ENCODE data around the gene PPFIA1.
"Not testable (repeated sequence)": the region's sequence is repeated elsewhere in the genome, so short reads cannot be mapped to it uniquely, and the experiment has no call there.

PPFIA1 gene

DNA sequence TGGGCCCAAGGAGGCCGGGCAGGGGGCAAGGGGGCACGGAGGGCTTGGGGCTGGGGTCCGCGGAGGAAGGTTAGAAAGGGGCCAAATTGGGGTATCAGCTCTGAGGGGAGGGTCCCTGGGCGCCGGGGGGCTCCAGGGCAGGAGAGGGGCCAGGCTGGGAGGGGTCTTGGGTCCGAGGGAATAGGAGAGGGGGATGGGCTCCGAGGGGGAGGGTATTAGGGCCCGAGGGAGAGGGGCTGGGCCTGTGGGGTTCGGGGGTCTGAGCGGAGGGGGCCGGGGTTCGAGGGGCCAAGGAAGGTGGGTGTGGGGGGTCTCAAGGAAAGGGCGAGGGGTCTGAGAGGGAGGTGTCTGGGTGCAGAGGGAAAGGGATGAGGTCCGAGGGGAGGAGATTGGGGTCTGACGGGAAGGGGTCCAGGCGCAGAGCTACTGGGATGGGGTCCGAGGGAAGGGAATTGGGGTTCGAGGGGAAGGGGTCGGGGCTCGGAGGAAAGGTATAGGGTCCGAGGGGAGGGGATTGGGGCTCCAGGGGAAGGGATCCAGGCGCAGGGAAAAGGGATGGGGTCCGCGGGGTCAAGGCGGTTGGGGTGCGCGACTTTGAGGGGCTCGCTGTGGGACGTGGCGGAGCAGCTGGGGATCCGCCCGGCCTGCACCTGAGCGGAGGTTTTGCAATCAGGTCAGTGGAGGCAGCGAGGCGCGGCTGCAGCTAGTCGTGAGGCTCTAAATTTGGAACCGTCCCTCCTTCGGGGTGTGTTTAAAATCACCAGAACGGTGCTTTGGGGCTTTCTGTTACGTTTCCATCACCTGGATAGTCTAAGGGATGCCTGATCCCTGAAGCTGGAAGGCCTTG, 128.6 kb downstream of the PPFIA1 start:
- no peak for DNase-seq

DNA sequence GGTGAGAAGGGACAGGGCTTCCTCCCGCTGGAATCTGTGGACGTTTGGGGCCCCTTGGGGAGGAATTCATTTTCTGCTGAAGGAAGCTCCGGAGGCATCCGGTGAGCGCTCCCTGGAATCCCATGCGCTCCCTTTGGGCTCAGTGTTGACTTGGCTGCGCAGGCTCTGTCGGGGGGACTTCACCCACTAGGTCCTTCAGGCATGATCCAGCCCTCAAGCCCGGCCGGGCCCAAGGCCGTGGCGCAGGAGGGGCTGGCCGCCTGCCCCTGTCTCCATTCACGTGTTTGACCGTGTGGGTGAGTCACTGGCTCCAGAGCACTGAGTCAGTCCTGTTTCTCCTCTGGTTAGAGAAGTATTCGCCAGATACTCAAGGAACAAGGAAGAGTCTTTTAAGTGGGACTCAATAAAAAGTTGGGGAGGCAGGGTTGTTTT, 129.2 kb downstream of the PPFIA1 start:
- no peak for DNase-seq

DNA sequence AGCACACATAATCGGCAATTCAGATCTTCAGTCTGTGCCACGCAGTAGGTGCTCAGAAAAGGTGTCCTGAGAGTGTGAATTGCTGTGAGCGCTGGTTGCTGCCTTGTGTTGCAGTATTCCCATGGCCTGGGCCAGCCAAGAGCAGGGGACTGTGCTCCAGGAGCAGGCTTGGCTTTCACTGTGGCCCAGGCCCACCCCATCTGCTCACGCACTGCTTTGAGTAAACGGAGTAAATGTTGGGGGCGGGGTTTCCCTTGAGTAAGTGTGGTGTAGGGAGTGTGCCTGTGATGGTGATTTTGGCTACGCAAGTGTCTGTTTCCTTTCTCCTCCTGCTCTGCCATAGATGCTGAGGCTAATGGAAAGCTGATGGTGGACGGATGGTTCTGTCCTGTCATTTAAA, 130.2 kb downstream of the PPFIA1 start:
- no peak for DNase-seq

GRCh38 chr11:70402016-70402415, 131.5 kb downstream of the PPFIA1 start:
- no peak for DNase-seq

GRCh38 chr11:70402685-70403084, 132.2 kb downstream of the PPFIA1 start:
- no peak for DNase-seq

- DNase-seq, result no peak
These were observed 133.8 kb downstream of the PPFIA1 start for GRCh38 chr11:70404244-70404643.

DNA sequence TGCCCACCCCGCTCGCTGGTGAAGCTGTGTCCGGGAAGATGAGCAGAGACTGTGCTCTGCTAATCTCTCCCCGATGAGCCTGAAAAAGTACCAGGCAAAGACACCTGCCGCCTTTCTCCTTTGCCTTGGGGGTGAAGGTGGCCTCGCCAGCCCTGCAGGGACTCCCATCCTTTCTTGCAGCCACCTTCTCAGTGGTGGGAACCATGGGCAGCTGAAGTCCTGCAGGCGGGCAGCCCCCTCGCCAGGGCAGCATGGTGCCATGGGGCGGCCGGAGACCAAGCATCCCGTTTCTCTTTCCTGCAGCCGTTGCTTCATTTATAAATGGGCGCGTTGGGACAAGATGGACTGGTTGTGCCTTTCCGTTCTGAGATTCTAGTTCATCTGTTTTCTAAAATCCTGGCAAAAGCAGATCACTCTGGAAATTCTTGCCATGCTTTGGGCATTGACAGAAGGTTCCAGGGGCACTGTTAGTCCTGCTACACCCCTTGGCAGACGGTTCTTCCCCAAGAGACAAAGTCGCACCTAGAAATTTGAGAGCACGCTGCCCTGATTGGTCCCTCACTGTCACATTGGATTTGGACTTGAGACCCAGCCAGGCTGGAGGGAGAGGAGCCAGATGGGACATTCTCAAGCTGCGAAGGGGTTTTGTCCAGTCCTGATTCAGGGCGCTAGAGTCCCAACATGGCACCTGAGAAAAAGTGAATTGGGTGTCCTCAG, 135.3 kb downstream of the PPFIA1 start:
- DNase-seq, result no peak

DNA sequence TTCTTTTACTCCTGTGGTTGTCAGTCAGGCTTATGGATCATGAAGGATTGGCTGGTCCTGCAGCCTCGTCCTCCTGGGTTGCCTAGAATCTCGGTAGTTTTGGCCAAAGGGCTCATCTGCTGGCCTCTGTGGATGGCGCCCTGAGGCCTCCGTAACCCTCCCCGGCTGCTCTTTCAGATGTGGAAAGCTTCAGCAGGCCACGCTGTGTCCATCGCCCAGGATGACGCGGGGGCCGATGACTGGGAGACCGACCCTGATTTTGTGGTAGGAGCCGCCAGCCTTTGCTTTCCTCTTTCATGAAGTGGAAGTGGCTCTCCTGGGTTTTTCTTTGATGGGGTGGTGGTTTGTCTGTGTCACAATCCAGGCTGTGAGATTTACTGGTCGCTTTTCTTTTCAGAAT, 136.6 kb downstream of the PPFIA1 start:
- no peak for DNase-seq

GRCh38 chr11:70407814-70408213, 137.3 kb downstream of the PPFIA1 start:
- DNase-seq, result no peak

GRCh38 chr11:70408326-70408725, 137.8 kb downstream of the PPFIA1 start:
- DNase-seq, result not testable (repeated sequence)

- DNase-seq, result no peak
These were observed 138.9 kb downstream of the PPFIA1 start for GRCh38 chr11:70409437-70409836.

- DNase-seq, result no peak
These were observed 139.4 kb downstream of the PPFIA1 start for GRCh38 chr11:70409871-70410270.

GRCh38 chr11:70410276-70411205, 140.1 kb downstream of the PPFIA1 start:
- DNase-seq, result no peak

DNA sequence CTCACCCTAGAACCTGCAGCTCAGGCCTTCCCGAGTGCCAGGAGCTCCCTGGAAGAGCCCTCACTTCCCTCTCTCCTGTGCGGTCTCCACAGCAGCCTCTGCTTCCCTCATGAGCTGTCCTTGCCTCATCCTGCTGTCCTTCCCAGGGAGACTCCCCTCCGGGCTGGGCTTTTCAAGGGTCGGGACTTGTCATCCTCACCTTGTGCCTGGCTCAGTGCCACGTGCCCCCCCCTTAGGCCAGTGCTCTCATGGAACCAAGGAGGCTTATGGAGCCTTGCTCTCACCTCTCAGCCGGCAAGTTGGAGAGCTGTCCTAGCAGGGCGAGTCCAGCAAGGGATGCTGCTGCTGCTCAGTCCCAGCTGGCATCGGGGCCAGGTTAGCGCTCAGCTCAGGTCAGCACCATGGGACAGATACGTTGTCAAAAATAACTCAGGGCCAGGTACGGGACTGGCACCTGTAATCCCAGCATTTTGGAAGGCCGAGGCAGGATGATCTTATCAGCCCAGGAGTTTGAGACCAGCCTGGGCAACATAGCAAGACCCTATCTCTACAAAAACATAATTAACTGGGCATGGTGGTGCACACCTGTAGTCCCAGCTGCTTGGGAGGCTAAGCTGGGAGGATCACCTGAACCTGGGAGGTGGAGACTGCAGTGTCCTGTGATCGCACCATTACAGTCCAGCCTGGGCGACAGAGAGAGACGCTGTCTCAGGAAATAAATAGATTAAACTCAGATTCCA, 141.4 kb downstream of the PPFIA1 start:
- no peak for DNase-seq

GRCh38 chr11:70413151-70413550, 142.7 kb downstream of the PPFIA1 start:
- no peak for DNase-seq

GRCh38 chr11:70414341-70415100, 144.0 kb downstream of the PPFIA1 start:
- DNase-seq, result no peak

DNA sequence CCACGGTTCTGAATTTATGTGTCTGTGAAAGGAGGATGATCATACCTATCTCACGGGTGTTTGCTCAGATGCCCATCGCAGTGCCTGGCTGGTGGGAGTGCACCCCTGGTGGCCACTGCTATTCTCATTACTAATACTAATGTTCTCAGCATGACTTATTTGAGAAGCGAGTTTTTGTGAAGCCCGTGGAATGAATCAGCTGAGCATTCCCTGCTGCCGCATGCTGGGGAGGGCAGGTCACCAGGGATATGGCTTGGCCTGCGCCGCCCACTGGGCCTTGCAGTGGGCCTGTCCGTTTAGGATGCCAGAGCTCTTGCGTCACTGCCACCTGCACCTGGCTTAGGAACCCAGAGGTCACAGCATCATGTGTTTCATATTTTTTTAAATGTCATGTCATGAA, 144.7 kb downstream of the PPFIA1 start:
- no peak for DNase-seq

DNA sequence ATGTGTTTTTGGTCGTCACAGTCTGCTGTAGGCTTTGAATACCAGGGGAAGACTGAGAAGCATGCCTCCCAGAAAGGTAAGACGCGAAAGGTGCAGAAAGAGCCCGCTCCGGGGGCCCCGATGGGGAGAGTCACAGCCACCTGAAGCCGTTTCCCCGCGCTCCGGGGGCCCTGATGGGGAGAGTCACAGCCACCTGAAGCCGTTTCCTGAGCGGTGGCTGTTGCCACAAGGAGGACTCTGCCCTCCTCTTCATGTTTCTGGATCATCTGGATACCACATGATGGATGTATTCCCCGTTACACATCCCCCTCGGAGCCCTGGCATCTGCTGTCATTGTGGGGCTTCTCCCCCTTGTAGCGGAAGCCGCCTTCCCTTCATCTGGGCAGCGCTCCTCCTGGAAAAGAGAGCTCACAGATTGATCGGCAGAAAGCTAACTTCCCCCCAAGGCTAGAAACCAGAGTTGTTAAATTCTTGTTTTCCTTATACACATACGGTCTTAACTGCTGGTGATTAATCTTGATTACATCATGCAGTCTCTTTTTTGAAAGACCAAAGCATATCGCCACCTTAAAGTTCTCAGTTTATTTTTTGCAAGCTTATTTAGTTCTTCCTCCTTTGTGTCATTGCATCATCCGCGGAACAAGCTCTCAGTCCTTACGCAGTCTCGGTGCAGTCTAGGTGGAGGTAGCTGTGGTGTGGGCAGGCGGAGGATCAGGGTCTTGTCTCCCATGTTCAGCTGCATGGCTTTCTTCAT, 145.3 kb downstream of the PPFIA1 start:
- no peak for DNase-seq

GRCh38 chr11:70416881-70417280, 146.4 kb downstream of the PPFIA1 start:
- no peak for DNase-seq

DNA sequence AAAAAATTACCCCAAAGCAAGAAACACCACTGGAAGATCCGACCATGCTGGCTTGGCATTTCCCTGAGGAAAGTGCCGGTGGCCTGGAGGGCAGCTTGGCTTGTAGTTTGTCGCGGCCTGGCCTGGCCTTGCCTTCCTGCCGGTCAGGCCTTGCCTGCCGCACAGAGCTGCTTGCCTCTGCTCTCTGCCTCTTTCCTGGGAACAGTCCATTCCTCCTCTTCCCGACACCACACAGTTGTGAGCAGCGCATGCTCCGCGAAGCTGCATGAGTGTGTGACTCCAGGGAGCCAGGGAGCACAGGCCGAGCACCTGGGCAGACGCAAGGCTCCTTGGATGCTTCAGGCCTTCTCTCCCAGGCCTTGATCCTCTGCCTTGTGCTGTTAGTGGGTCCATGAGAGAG, 147.6 kb downstream of the PPFIA1 start:
- no peak for DNase-seq

All from NCI-H1048 (cell line).